Breast epithelium (tissue), 3 donors: ENCODE measurements around the gene RO60.
"Not testable (repeated sequence)": the region's sequence is repeated elsewhere in the genome, so short reads cannot be mapped to it uniquely, and the experiment has no call there.

Source experiments
- POLR2A ChIP-seq: fragments of 450-650 bp; IDR thresholded peaks from one replicate; pipeline ENCODE4 v1.6.1; 2016; ENCODE audit warnings: antibody characterized with exemption, mild to moderate bottlenecking, moderate library complexity
- POLR2AphosphoS5 ChIP-seq, 3 donors: sonication (generic); formaldehyde crosslinking; IDR thresholded peaks; one replicate each; pipeline ENCODE4 v1.6.1; 2017; ENCODE audit warnings: antibody characterized with exemption in 3 of 3

GRCh38 chr1:193048913-193049312 lies 10.5 kb upstream of the RO60 start:
- not testable (repeated sequence) for TF ChIP-seq POLR2AphosphoS5 (IDR thresholded peaks at IDR 0.05); POLR2A
